ENCODE results near the gene EIF2D. TPM values are rescaled to one million over a fixed set of nuclear protein-coding genes. Genes with fewer than 3 reads are reported as not detected.

Gene EIF2D
- total RNA-seq, 1 experiment from 2014 or later = 110 TPM

Other genes with a start within 250 kb of the EIF2D start
- 27.0 and 28.3 TPM in 2 replicates for gene IKBKE, start 142.0 kb downstream of the EIF2D start, total RNA-seq (2014; rRNA removed)
- gene RASSF5, start 104.9 kb downstream of the EIF2D start, total RNA-seq (2014; rRNA removed) = 15.5 and 16.0 TPM in 2 replicates
- gene DYRK3, start 23.1 kb upstream of the EIF2D start, total RNA-seq (2014; rRNA removed) = 12.1 and 14.1 TPM in 2 replicates
- 98.5 and 133 TPM in 2 replicates for gene MAPKAPK2, start 72.4 kb upstream of the EIF2D start, total RNA-seq (2014; rRNA removed)
- not detected in 2 replicates for gene IL19, start 158.3 kb upstream of the EIF2D start, total RNA-seq (2014; rRNA removed)
- gene IL10, start 160.0 kb upstream of the EIF2D start, total RNA-seq (2014; rRNA removed) = not detected in 2 replicates

Measured in PC-3 (cell line).